ENCODE results near the gene ABCB10.

- no peak for TF ChIP-seq CTCF (IDR thresholded peaks at IDR 0.05; ENCODE audit: borderline replicate concordance, extremely low read depth, low read length, poor library complexity, severe bottlenecking)
- TF ChIP-seq EZH2 (IDR thresholded peaks at IDR 0.05; ENCODE audit: borderline replicate concordance, low read depth, low read length, severe bottlenecking) = no peak
Measured at GRCh38 chr1:229507502-229507901, 51.0 kb downstream of the ABCB10 start.

Measured in DND-41 (cell line).